Measurements from ENCODE around the gene MME. TPM values are rescaled to one million over a fixed set of nuclear protein-coding genes. Genes with fewer than 3 reads are reported as not detected.

MME gene
- total and polyA plus RNA-seq, 2 of the 8 experiments (the other 6 are each of a cell fraction or from before 2014, with no cell fraction given), result 5.0 to 39.6 TPM

DNA sequence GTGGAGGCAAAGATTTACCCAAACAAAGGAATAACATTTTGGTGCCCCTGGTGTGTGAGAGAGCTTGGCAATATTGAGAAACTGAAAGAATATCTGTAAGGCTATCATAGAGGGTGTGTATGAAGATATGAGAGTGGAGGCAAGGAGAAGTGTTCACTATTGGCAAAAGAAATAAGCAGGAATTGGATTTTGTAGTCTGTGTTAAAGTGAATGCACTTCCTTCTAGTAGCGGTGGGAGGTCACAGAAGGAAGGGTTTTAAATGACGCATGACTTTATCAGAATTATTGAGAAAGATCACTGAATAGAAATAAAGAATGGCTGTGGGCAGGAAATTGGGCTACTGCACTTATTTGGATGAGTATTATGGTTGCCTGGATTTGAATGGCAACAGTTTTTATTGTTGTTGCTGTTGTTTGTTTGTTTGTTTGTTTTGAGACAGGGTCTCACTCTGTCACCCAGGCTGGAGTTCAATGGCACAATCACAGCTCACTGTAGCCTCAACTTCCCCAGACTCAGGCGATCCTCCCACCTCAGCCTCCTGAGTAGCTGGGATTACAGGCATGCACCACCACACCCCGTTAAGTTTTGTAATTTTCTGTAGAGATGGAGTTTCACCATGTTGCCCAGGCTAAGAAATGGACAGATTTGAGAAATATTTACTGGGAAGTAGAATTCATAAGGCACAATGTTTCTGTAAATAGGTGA lies 16.3 kb downstream of the MME start:
- H3K23me2 ChIP-seq (ENCODE audit: low read depth, low read length), result no peaks in the 10 kb centered on the region
- no peak overlapping the region for H2BK5ac ChIP-seq (ENCODE audit: low read depth, low read length)
- H2BK12ac ChIP-seq (ENCODE audit: low read depth, low read length), result no peak overlapping the region
- whole genome bisulfite sequencing, 2 experiments (ENCODE audit: extremely low coverage in 1 of 2, insufficient coverage in 1 of 2, insufficient read length in 1 of 2, insufficient replicate concordance in 2 of 2, low coverage in 1 of 2, low lambda C conversion rate in 2 of 2, missing lambda C conversion rate in 1 of 2), result 90% methylated on average over 4 of the region's 4 CpGs; no CpG with 5 or more reads in 1 of the 2 experiments
- H3K79me1 ChIP-seq (ENCODE audit: low read depth, low read length), result no peaks in the 10 kb centered on the region
- no peaks in the 10 kb centered on the region for H3K36me3 ChIP-seq (ENCODE audit: control insufficient read depth in 2 of 4, insufficient read depth in 4 of 4, low read length in 3 of 4)
- H3K4me2 ChIP-seq (ENCODE audit: insufficient read depth in 1 of 2, low read depth in 2 of 2, low read length in 2 of 2), result no peak overlapping the region
- ChIA-PET CTCF (ENCODE audit: partially characterized antibody) (interaction anchor here (0.9 to 2.2 kb wide), 2 partner anchors 17 to 143 kb away, joined by 3 to 5 read pairs; partner anchors contain the start of gene MME), POLR2A (ENCODE audit: partially characterized antibody) (no interaction called here)
- no peak overlapping the region for H2BK20ac ChIP-seq (ENCODE audit: low read length)
- no peak for FAIRE-seq
- no peak overlapping the region for H3K18ac ChIP-seq (ENCODE audit: extremely low read depth, low read length)
- no peaks in the 10 kb centered on the region for H3K27me3 ChIP-seq (replicated peaks in 1 of 4; ENCODE audit: control insufficient read depth in 3 of 4, extremely low read depth in 1 of 4, insufficient read depth in 3 of 4, low read length in 3 of 4)
- H3K23ac ChIP-seq (ENCODE audit: insufficient read length), result no peak overlapping the region
- H3K56ac ChIP-seq (replicated peaks; ENCODE audit: insufficient read length, low read depth, low read length), result no peak overlapping the region
- no peak overlapping the region for H2BK120ac ChIP-seq (replicated peaks; ENCODE audit: low read depth, low read length)
- no peak for DNase-seq (ENCODE audit: low read depth in 1 of 2, low spot score in 2 of 2)
- no peak overlapping the region for H3K9ac ChIP-seq (replicated peaks in 1 of 4; ENCODE audit: extremely low read depth in 1 of 4, low read depth in 3 of 4, low read length in 3 of 4)
- no peak overlapping the region for H4K8ac ChIP-seq (ENCODE audit: extremely low read depth, insufficient read depth, low read length)
- no peaks in the 10 kb centered on the region for H3K79me2 ChIP-seq (ENCODE audit: control insufficient read depth in 1 of 2, insufficient read depth in 2 of 2, low read length in 2 of 2)
- no peak for TF ChIP-seq GTF2F1 (IDR thresholded peaks at IDR 0.05; ENCODE audit: borderline replicate concordance, low read depth, low read length)
- TF ChIP-seq SUZ12 (IDR thresholded peaks at IDR 0.05; ENCODE audit: low read length), result no peak
- no peak for TF ChIP-seq CHD2 (IDR thresholded peaks at IDR 0.05; ENCODE audit: low read length)
- no peak for TF ChIP-seq HDAC6 (IDR thresholded peaks at IDR 0.05; ENCODE audit: low read depth, low read length)
- no peak for TF ChIP-seq KDM5A (IDR thresholded peaks at IDR 0.05; ENCODE audit: low read length)
- no peak for TF ChIP-seq KDM4A (IDR thresholded peaks at IDR 0.05; ENCODE audit: low read depth, low read length, severe bottlenecking)
- TF ChIP-seq, protein P1, sequence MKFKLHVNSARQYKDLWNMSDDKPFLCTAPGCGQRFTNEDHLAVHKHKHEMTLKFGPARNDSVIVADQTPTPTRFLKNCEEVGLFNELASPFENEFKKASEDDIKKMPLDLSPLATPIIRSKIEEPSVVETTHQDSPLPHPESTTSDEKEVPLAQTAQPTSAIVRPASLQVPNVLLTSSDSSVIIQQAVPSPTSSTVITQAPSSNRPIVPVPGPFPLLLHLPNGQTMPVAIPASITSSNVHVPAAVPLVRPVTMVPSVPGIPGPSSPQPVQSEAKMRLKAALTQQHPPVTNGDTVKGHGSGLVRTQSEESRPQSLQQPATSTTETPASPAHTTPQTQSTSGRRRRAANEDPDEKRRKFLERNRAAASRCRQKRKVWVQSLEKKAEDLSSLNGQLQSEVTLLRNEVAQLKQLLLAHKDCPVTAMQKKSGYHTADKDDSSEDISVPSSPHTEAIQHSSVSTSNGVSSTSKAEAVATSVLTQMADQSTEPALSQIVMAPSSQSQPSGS (IDR thresholded peaks at IDR 0.05; ENCODE audit: low read length), result no peak
- H3K27ac ChIP-seq (ENCODE audit: low read depth, low read length), result no peak overlapping the region
- no peak overlapping the region for H4K5ac ChIP-seq (ENCODE audit: insufficient read length, low read depth, low read length)
- no peaks in the 10 kb centered on the region for H3K4me1 ChIP-seq (replicated peaks in 1 of 4; ENCODE audit: control insufficient read depth in 3 of 4, insufficient read depth in 4 of 4, low read length in 3 of 4)
- H2AFZ ChIP-seq (ENCODE audit: low read length), result no peak overlapping the region
- H2AK5ac ChIP-seq (ENCODE audit: low read depth, low read length), result no peak overlapping the region
- H3K4ac ChIP-seq (replicated peaks; ENCODE audit: insufficient read length, low read depth, low read length), result no peak overlapping the region
- H3K14ac ChIP-seq (ENCODE audit: insufficient read length), result no peak overlapping the region
- H3K9me3 ChIP-seq (ENCODE audit: insufficient read depth in 2 of 2, low read depth in 1 of 2, low read length in 1 of 2), result no peaks in the 10 kb centered on the region
- no peak overlapping the region for H3K4me3 ChIP-seq (ENCODE audit: extremely low read depth in 1 of 4, insufficient read depth in 2 of 4, low read depth in 3 of 4, low read length in 4 of 4)
- no peak overlapping the region for H4K91ac ChIP-seq (replicated peaks; ENCODE audit: insufficient read length, low read length)
- no peak overlapping the region for H2BK15ac ChIP-seq (ENCODE audit: low read length)
- H4K20me1 ChIP-seq (replicated peaks in 1 of 2; ENCODE audit: control insufficient read depth in 1 of 2, insufficient read depth in 2 of 2, low read length in 2 of 2), result no peaks in the 10 kb centered on the region

All from H1 (cell line).